HG03457 (cell line): ENCODE measurements around the gene SCAMP5.

ENCODE experiments used
- ATAC-seq: cut with Tn5 transposase; IDR thresholded peaks from one replicate; pipeline ENCODE4 v1.9.1; 2021; ENCODE audit warnings: moderate number of reproducible peaks; ENCODE audit not compliant: unreplicated experiment

The SCAMP5 gene

GRCh38 chr15:75067123-75067830 is 71.9 kb downstream of the SCAMP5 start:
- no peak for ATAC-seq

DNA sequence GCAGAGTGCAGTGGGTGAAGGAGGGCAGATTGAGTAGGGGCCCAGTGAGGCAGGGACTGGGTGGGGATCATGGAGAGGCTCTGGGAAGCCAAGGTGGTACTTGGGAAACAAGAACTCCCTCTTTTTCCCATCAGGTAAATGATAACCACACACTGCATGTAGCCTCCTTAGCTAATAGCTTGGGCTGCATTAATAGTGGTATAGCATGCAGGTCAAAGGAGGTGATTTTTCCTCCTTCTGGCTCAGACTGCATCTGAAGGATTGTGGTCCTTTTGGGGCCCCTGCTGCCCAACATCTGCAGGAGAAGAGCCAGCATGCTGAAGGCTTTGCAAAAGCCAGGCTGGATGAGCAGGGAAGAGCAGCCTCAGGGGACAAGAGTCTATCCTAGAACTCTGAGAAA is 73.4 kb downstream of the SCAMP5 start:
- no peak for ATAC-seq

- no peak for ATAC-seq
Measured at GRCh38 chr15:75069301-75069925, 74.0 kb downstream of the SCAMP5 start.

GRCh38 chr15:75070674-75071073 is 75.3 kb downstream of the SCAMP5 start:
- no peak for ATAC-seq
